HEK293 (cell line): ENCODE results near the gene TGFB1.

ENCODE experiments used
- CTCF ChIA-PET: fragments of 350-600 bp; formaldehyde crosslinking; extraction: SDS; loops from one replicate; lab custom pipeline; 2021; ENCODE audit warnings: antibody characterized with exemption; lab: Yijun Ruan, JAX
- POLR2A ChIA-PET: fragments of 300-600 bp; formaldehyde crosslinking; extraction: SDS; loops from one replicate; lab custom pipeline; 2020; ENCODE audit warnings: antibody characterized with exemption, inconsistent platforms; lab: Yijun Ruan, JAX
- H3K27ac ChIP-seq: fragments of 200-500 bp; sonication (Bioruptor generic); 2 replicates; pipeline ENCODE4 v1.5.1; 2014; ENCODE audit warnings: low read depth, low read length, control low read depth, inconsistent platforms; ENCODE audit errors: extremely low read depth
- H3K36me3 ChIP-seq, 2 experiments: fragments of 200-500 bp in 1 of 2; sonication (Bioruptor generic) in 1 of 2; 1 replicate in 1 of 2; 2 replicates in 1 of 2; pipeline ENCODE4 v1.5.1; 2014 to 2017; ENCODE audit warnings: inconsistent platforms in 2 of 2, low read length in 2 of 2; ENCODE audit not compliant: control insufficient read depth in 2 of 2, insufficient read depth in 1 of 2
- H3K4me1 ChIP-seq: fragments of 200-500 bp; sonication (Bioruptor generic); 2 replicates; pipeline ENCODE4 v1.5.1; 2014; ENCODE audit warnings: mild to moderate bottlenecking, low read length, inconsistent platforms; ENCODE audit not compliant: control insufficient read depth, insufficient read depth
- H3K4me3 ChIP-seq: 2 replicates; pipeline ENCODE4 v1.5.1; 2011; ENCODE audit warnings: low read depth, mild to moderate bottlenecking, control low read depth, low read length, moderate library complexity
- H3K9me3 ChIP-seq: fragments of 200-500 bp; sonication (Bioruptor generic); 2 replicates; pipeline ENCODE4 v1.5.1; 2014; ENCODE audit warnings: low read depth, low read length, inconsistent platforms; ENCODE audit not compliant: control insufficient read depth, insufficient read depth
- BCL11A ChIP-seq: fragments of 450-650 bp; formaldehyde crosslinking; IDR thresholded peaks from 2 replicates; pipeline ENCODE4 v1.5.1; 2016; ENCODE audit warnings: low read depth, missing biosample characterization, missing genetic modification characterization
- IKZF3 ChIP-seq: fragments of 450-650 bp; IDR thresholded peaks from 2 replicates; pipeline ENCODE4 v1.5.0; 2018; ENCODE audit warnings: missing biosample characterization, mild to moderate bottlenecking, missing genetic modification characterization, moderate library complexity
- KLF8 ChIP-seq: fragments of 450-650 bp; formaldehyde crosslinking; IDR thresholded peaks from 2 replicates; pipeline ENCODE4 v1.5.1; 2016; ENCODE audit warnings: missing biosample characterization, missing genetic modification characterization
- KLF9 ChIP-seq: fragments of 450-650 bp; formaldehyde crosslinking; IDR thresholded peaks from 2 replicates; pipeline ENCODE4 v1.5.1; 2016; ENCODE audit warnings: missing biosample characterization, missing genetic modification characterization, low read depth
- OVOL3 ChIP-seq: fragments of 450-650 bp; formaldehyde crosslinking; IDR thresholded peaks from 2 replicates; pipeline ENCODE4 v1.5.1; 2016; ENCODE audit warnings: missing biosample characterization, missing genetic modification characterization
- SCRT2 ChIP-seq: fragments of 450-650 bp; formaldehyde crosslinking; IDR thresholded peaks from 2 replicates; pipeline ENCODE4 v1.5.1; 2016; ENCODE audit warnings: missing biosample characterization, missing genetic modification characterization
- ZFP69B ChIP-seq: fragments of 450-650 bp; formaldehyde crosslinking; IDR thresholded peaks from 2 replicates; pipeline ENCODE4 v1.5.1; 2016; ENCODE audit warnings: missing biosample characterization, missing genetic modification characterization
- ZNF133 ChIP-seq: fragments of 450-650 bp; formaldehyde crosslinking; IDR thresholded peaks from 2 replicates; pipeline ENCODE4 v1.5.1; 2016; ENCODE audit warnings: missing biosample characterization, missing genetic modification characterization
- ZNF146 ChIP-seq: fragments of 450-650 bp; formaldehyde crosslinking; IDR thresholded peaks from 2 replicates; pipeline ENCODE4 v1.5.1; 2016; ENCODE audit warnings: missing biosample characterization, missing genetic modification characterization
- ZNF239 ChIP-seq: fragments of 450-650 bp; formaldehyde crosslinking; IDR thresholded peaks from 2 replicates; pipeline ENCODE4 v1.5.1; 2016; ENCODE audit warnings: missing biosample characterization, missing genetic modification characterization
- ZNF341 ChIP-seq: fragments of 450-650 bp; formaldehyde crosslinking; IDR thresholded peaks from 2 replicates; pipeline ENCODE4; 2016; ENCODE audit warnings: low read depth, missing biosample characterization, missing genetic modification characterization
- ZNF558 ChIP-seq: fragments of 450-650 bp; formaldehyde crosslinking; IDR thresholded peaks from 2 replicates; pipeline ENCODE4 v1.5.1; 2016; ENCODE audit warnings: missing biosample characterization, missing genetic modification characterization
- ZNF837 ChIP-seq: fragments of 450-650 bp; formaldehyde crosslinking; IDR thresholded peaks from 2 replicates; pipeline ENCODE4 v1.5.1; 2016; ENCODE audit warnings: missing biosample characterization, missing genetic modification characterization
- TF ChIP-seq, protein P1 (sequence below): fragments of 450-650 bp; IDR thresholded peaks from 2 replicates; pipeline ENCODE4 v1.5.1; 2018; ENCODE audit warnings: missing biosample characterization, mild to moderate bottlenecking, missing genetic modification characterization
- TF ChIP-seq, protein P2 (sequence below): fragments of 450-650 bp; formaldehyde crosslinking; IDR thresholded peaks from 2 replicates; pipeline ENCODE4 v1.5.1; 2016; ENCODE audit warnings: missing biosample characterization, missing genetic modification characterization
- TF ChIP-seq, protein P3 (sequence below): IDR thresholded peaks from 2 replicates; pipeline ENCODE4 v1.6.1; 2011; ENCODE audit warnings: mild to moderate bottlenecking, low read depth, low read length, borderline replicate concordance
- TF ChIP-seq, protein P4 (sequence below): fragments of 450-650 bp; formaldehyde crosslinking; IDR thresholded peaks from 2 replicates; pipeline ENCODE4 v1.5.1; 2016; ENCODE audit warnings: missing biosample characterization, missing genetic modification characterization, borderline replicate concordance
- TF ChIP-seq, protein P5 (sequence below): fragments of 450-650 bp; formaldehyde crosslinking; IDR thresholded peaks from 2 replicates; pipeline ENCODE4 v1.5.1; 2016; ENCODE audit warnings: missing biosample characterization, missing genetic modification characterization
- TF ChIP-seq, protein P6 (sequence below): fragments of 450-650 bp; formaldehyde crosslinking; IDR thresholded peaks from 2 replicates; pipeline ENCODE4 v1.5.1; 2016; ENCODE audit warnings: missing biosample characterization, missing genetic modification characterization

The TGFB1 gene

DNA sequence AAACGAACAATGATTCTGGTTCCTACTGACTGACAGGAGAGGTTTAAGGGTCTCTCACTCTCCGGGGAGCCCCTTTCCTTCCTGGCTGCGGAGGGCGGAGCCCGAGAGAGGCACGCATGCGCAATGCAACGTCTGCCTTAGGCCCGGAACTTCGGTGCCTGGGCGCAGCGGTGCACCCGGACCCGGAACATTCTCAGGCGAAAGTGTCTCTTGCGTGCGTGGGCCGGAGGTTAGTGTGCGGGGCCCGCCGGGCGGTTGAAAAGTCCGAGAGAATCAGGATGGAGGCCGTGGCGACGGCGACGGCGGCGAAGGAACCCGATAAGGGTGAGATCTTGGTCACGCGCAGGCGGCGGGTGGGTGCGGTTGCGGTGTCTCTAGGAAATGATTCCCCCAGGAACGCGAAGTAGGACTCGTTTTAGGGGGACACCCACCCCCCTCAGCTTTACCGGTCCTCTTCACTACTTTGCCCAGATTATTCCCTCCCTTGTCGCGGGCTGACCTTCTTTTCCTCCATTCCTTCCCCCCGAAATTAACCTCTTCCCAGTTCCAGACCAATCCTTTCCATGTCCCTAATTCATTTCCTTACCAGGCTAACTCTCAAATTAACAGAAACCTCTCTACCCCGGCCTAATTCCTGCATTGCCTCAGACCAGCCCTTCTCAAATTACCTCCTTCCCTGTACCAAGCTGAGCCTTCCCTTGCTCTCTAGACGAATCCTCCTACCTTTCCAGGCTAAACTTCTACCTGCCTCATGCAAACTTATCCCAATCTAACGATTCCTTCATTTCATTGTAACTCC is 43.5 kb downstream of the TGFB1 start, which contains the start of gene CCDC97 (continued):
- TF ChIP-seq, protein P1, sequence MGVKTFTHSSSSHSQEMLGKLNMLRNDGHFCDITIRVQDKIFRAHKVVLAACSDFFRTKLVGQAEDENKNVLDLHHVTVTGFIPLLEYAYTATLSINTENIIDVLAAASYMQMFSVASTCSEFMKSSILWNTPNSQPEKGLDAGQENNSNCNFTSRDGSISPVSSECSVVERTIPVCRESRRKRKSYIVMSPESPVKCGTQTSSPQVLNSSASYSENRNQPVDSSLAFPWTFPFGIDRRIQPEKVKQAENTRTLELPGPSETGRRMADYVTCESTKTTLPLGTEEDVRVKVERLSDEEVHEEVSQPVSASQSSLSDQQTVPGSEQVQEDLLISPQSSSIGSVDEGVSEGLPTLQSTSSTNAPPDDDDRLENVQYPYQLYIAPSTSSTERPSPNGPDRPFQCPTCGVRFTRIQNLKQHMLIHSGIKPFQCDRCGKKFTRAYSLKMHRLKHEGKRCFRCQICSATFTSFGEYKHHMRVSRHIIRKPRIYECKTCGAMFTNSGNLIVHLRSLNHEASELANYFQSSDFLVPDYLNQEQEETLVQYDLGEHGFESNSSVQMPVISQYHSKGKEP (tag by site-specific recombination), result peak; percentile 38; the same call in 1 of the 2 replicates
- TF ChIP-seq ZNF239 (tag by site-specific recombination) (peak; percentile 92), ZNF837 (tag by site-specific recombination) (peak; percentile 97), OVOL3 (tag by site-specific recombination) (peak; percentile 97), KLF9 (tag by site-specific recombination) (peak; percentile 99), ZFP69B (tag by site-specific recombination) (peak; percentile 96), ZNF558 (peak; percentile 82), BCL11A (tag by site-specific recombination) (peak; percentile 74; the same call in 1 of the 2 replicates), KLF8 (tag by site-specific recombination) (peak; percentile 100)
- TF ChIP-seq, protein P2, sequence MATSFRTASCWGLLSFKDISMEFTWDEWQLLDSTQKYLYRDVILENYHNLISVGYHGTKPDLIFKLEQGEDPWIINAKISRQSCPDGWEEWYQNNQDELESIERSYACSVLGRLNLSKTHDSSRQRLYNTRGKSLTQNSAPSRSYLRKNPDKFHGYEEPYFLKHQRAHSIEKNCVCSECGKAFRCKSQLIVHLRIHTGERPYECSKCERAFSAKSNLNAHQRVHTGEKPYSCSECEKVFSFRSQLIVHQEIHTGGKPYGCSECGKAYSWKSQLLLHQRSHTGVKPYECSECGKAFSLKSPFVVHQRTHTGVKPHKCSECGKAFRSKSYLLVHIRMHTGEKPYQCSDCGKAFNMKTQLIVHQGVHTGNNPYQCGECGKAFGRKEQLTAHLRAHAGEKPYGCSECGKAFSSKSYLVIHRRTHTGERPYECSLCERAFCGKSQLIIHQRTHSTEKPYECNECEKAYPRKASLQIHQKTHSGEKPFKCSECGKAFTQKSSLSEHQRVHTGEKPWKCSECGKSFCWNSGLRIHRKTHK (tag by site-specific recombination), result no peak
- TF ChIP-seq, protein P3, sequence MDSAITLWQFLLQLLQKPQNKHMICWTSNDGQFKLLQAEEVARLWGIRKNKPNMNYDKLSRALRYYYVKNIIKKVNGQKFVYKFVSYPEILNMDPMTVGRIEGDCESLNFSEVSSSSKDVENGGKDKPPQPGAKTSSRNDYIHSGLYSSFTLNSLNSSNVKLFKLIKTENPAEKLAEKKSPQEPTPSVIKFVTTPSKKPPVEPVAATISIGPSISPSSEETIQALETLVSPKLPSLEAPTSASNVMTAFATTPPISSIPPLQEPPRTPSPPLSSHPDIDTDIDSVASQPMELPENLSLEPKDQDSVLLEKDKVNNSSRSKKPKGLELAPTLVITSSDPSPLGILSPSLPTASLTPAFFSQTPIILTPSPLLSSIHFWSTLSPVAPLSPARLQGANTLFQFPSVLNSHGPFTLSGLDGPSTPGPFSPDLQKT, result no peak
- TF ChIP-seq, protein P4, sequence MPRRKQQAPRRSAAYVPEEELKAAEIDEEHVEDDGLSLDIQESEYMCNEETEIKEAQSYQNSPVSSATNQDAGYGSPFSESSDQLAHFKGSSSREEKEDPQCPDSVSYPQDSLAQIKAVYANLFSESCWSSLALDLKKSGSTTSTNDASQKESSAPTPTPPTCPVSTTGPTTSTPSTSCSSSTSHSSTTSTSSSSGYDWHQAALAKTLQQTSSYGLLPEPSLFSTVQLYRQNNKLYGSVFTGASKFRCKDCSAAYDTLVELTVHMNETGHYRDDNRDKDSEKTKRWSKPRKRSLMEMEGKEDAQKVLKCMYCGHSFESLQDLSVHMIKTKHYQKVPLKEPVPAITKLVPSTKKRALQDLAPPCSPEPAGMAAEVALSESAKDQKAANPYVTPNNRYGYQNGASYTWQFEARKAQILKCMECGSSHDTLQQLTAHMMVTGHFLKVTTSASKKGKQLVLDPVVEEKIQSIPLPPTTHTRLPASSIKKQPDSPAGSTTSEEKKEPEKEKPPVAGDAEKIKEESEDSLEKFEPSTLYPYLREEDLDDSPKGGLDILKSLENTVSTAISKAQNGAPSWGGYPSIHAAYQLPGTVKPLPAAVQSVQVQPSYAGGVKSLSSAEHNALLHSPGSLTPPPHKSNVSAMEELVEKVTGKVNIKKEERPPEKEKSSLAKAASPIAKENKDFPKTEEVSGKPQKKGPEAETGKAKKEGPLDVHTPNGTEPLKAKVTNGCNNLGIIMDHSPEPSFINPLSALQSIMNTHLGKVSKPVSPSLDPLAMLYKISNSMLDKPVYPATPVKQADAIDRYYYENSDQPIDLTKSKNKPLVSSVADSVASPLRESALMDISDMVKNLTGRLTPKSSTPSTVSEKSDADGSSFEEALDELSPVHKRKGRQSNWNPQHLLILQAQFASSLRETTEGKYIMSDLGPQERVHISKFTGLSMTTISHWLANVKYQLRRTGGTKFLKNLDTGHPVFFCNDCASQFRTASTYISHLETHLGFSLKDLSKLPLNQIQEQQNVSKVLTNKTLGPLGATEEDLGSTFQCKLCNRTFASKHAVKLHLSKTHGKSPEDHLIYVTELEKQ (tag by site-specific recombination), result peak; percentile 89

DNA sequence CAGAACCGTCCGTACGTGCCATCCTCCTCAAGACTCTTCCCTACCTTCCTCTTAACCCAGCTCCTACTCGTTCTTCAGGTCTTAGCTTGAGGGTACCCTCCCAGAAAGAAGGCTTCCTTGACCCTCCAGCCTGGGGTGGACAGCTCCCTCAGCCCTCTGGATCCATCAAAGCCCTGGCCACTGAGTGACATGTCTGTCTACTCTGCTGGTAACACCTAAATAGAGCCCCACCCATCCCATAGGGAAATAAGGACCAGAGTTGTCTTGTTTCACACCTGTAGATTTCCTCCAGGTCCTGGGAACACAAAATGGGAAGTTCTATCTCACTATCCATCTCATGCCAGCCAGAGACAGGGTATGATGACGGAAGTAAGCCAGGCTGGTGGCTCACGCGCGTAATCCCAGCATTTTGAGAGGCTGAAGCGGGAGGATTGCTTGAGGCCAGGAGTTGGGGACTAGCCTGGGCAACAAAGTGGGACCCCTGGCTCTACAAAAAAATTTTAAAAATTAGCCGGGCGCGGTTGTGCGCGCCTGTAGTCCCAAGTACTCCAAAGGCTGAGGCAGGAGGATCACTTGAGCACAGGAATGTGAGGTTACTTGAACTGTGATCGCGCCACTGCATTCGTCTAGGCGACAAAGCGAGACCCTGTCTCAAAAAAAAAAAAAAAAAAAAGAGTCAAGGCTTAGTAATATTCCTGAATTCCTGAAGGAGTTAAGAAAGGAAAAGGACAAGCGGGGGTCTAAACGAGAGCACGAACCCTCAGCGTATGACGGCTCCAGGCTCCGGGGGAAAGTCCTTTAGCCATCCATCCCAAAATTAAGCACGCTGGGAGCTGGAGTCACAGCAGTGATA is 44.3 kb downstream of the TGFB1 start:
- Histone ChIP-seq H3K4me3 (peak overlapping the region; percentile 77), H3K4me1 (peaks cover 20% of the 10 kb centered on the region), H3K27ac (peak overlapping the region; percentile 98), H3K36me3 (peaks cover 61 to 66% of the 10 kb centered on the region in 2 experiments), H3K9me3 (no peaks in the 10 kb centered on the region)
- TF ChIP-seq, protein P5, sequence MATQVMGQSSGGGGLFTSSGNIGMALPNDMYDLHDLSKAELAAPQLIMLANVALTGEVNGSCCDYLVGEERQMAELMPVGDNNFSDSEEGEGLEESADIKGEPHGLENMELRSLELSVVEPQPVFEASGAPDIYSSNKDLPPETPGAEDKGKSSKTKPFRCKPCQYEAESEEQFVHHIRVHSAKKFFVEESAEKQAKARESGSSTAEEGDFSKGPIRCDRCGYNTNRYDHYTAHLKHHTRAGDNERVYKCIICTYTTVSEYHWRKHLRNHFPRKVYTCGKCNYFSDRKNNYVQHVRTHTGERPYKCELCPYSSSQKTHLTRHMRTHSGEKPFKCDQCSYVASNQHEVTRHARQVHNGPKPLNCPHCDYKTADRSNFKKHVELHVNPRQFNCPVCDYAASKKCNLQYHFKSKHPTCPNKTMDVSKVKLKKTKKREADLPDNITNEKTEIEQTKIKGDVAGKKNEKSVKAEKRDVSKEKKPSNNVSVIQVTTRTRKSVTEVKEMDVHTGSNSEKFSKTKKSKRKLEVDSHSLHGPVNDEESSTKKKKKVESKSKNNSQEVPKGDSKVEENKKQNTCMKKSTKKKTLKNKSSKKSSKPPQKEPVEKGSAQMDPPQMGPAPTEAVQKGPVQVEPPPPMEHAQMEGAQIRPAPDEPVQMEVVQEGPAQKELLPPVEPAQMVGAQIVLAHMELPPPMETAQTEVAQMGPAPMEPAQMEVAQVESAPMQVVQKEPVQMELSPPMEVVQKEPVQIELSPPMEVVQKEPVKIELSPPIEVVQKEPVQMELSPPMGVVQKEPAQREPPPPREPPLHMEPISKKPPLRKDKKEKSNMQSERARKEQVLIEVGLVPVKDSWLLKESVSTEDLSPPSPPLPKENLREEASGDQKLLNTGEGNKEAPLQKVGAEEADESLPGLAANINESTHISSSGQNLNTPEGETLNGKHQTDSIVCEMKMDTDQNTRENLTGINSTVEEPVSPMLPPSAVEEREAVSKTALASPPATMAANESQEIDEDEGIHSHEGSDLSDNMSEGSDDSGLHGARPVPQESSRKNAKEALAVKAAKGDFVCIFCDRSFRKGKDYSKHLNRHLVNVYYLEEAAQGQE, result peak; percentile 58
- TF ChIP-seq ZNF341 (tag by site-specific recombination) (no peak), SCRT2 (tag by site-specific recombination) (peak; percentile 84), IKZF3 (tag by site-specific recombination) (peak; percentile 33), ZNF133 (no peak), ZNF146 (tag by site-specific recombination) (peak; percentile 93)
- TF ChIP-seq, protein P6, sequence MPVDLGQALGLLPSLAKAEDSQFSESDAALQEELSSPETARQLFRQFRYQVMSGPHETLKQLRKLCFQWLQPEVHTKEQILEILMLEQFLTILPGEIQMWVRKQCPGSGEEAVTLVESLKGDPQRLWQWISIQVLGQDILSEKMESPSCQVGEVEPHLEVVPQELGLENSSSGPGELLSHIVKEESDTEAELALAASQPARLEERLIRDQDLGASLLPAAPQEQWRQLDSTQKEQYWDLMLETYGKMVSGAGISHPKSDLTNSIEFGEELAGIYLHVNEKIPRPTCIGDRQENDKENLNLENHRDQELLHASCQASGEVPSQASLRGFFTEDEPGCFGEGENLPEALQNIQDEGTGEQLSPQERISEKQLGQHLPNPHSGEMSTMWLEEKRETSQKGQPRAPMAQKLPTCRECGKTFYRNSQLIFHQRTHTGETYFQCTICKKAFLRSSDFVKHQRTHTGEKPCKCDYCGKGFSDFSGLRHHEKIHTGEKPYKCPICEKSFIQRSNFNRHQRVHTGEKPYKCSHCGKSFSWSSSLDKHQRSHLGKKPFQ, result no peak
- ChIA-PET POLR2A (interaction anchor here (0.7 to 2.5 kb wide), 11 partner anchors 16 to 126 kb away, joined by 3 to 17 read pairs (median 3); partner anchors contain the start of genes B9D2 and HNRNPUL1), CTCF (interaction anchor here (0.6 to 5.3 kb wide), 47 partner anchors 8 to 847 kb away, joined by 3 to 120 read pairs (median 4); partner anchors contain the start of genes B9D2, DMAC2, HNRNPUL1 and TGFB1)
